ENCODE data around the gene CHRNA5.

GRCh38 chr15:78620021-78620526, 54.8 kb downstream of the CHRNA5 start:
- TF ChIP-seq EP300 (IDR thresholded peaks at IDR 0.05), result no peak
- no peak for TF ChIP-seq POLR2AphosphoS5 (IDR thresholded peaks at IDR 0.05)
- TF ChIP-seq CTCF (IDR thresholded peaks at IDR 0.05), result peak in 1 of 4 experiments; percentile 26

Measured in sigmoid colon (tissue), 4 donors.